Camera-type eye (tissue), 1 donor: ENCODE measurements around the gene NBPF10. TPM values are rescaled to one million over a fixed set of nuclear protein-coding genes. Genes with fewer than 3 reads are reported as not detected.

Experiments
- total RNA-seq: library from RNA; depleted of rRNA; stranded (reverse); fragments of >200 nt; gene quantifications from one replicate; pipeline ENCODE4 v1.2.3, GENCODE V29; 2014

Gene NBPF10, protein sequence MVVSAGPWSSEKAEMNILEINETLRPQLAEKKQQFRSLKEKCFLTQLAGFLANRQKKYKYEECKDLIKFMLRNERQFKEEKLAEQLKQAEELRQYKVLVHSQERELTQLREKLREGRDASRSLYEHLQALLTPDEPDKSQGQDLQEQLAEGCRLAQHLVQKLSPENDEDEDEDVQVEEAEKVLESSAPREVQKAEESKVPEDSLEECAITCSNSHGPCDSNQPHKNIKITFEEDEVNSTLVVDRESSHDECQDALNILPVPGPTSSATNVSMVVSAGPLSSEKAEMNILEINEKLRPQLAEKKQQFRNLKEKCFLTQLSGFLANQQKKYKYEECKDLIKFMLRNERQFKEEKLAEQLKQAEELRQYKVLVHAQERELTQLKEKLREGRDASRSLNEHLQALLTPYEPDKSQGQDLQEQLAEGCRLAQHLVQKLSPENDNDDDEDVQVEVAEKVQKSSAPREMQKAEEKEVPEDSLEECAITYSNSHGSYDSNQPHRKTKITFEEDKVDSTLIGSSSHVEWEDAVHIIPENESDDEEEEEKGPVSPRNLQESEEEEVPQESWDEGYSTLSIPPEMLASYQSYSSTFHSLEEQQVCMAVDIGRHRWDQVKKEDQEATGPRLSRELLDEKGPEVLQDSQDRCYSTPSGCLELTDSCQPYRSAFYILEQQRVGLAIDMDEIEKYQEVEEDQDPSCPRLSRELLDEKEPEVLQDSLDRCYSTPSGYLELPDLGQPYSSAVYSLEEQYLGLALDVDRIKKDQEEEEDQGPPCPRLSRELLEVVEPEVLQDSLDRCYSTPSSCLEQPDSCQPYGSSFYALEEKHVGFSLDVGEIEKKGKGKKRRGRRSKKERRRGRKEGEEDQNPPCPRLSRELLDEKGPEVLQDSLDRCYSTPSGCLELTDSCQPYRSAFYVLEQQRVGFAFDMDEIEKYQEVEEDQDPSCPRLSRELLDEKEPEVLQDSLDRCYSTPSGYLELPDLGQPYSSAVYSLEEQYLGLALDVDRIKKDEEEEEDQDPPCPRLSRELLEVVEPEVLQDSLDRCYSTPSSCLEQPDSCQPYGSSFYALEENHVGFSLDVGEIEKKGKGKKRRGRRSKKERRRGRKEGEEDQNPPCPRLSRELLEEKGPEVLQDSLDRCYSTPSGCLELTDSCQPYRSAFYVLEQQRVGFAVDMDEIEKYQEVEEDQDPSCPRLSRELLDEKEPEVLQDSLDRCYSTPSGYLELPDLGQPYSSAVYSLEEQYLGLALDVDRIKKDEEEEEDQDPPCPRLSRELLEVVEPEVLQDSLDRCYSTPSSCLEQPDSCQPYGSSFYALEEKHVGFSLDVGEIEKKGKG (N-terminal part only)
- total RNA-seq, result 2.0 TPM

DNA sequence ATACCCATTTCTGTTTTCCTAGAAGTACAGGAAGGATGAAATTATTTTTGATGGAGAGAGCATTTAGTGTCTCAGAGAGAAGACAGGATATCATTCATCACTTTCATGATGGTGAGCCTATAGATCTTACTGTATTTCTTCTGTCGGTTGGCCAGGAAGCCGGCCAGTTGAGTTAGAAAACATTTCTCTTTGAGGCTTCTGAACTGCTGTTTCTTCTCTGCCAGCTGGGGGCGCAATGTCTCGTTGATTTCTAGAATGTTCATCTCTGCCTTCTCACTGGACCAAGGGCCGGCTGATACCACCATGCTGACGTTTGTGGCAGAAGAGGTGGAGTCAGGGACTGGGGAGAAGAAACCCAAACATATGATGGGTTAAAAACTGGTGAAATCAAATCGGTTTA, at the start of gene NBPF10:
Gene NBPF10 (minus strand): TSS at position 340 of the 400 bp plus-strand sequence. CDS start 35 bp downstream, at position 305.

Other genes with a start within 250 kb of the NBPF10 start
- gene ITGA10, start 234.8 kb downstream of the NBPF10 start, total RNA-seq, result 5.9 TPM
- 36.4 TPM for gene PEX11B, start 226.1 kb downstream of the NBPF10 start, total RNA-seq
- 254 TPM for gene RBM8A, start 217.3 kb downstream of the NBPF10 start, total RNA-seq
- 45.5 TPM for gene LIX1L, start 186.8 kb downstream of the NBPF10 start, total RNA-seq
- 1.2 TPM for gene ANKRD34A, start 180.2 kb downstream of the NBPF10 start, total RNA-seq
- gene POLR3GL, start 180.1 kb downstream of the NBPF10 start, total RNA-seq, result 16.1 TPM
- gene TXNIP, start 148.2 kb downstream of the NBPF10 start, total RNA-seq, result 375 TPM
- 23.6 TPM for gene HJV, start 123.1 kb downstream of the NBPF10 start, total RNA-seq
- gene NOTCH2NLA, start 84.2 kb upstream of the NBPF10 start, total RNA-seq, result 98.2 TPM